AG04449 (cell line): ENCODE data around the gene SLC3A2.

ENCODE experiments used
- CTCF ChIA-PET: fragments of 350-600 bp; formaldehyde crosslinking; extraction: SDS; loops from one replicate; lab custom pipeline; 2021; ENCODE audit warnings: antibody characterized with exemption; lab: Yijun Ruan, JAX
- POLR2A ChIA-PET: fragments of 400-600, 350-600 bp; formaldehyde crosslinking; extraction: SDS; loops from one replicate; lab custom pipeline; 2020; ENCODE audit warnings: antibody characterized with exemption, inconsistent platforms; lab: Yijun Ruan, JAX
- DNase-seq: peaks from one replicate; pipeline ENCODE4 v3.0.0-alpha.2; 2010; ENCODE audit warnings: low read depth, low spot score
- H3K4me3 ChIP-seq: 2 replicates; pipeline ENCODE4 v1.5.1; 2011; ENCODE audit warnings: low read depth, mild to moderate bottlenecking, control low read depth, low read length
- CTCF ChIP-seq: IDR thresholded peaks from one replicate; pipeline ENCODE4 v1.5.1; 2011; ENCODE audit warnings: mild to moderate bottlenecking, moderate library complexity, low read length, control low read depth, inconsistent platforms; ENCODE audit not compliant: insufficient read depth; ENCODE audit errors: missing control alignments

Gene SLC3A2

GRCh38 chr11:62844154-62844553, 36.5 kb upstream of the SLC3A2 start:
- H3K4me3 ChIP-seq, result no peak overlapping the region
- no peak for DNase-seq
- CTCF ChIA-PET, result interaction anchor here (2.3 kb wide), 1 partner anchor 57 kb away, joined by 9 read pairs; the partner anchor contains the start of gene TMEM179B
- no peak for TF ChIP-seq CTCF
- POLR2A ChIA-PET, result interaction anchor here (1.9 kb wide), 1 partner anchor 12 kb away, joined by 8 read pairs; no protein-coding TSS in a partner anchor

DNA sequence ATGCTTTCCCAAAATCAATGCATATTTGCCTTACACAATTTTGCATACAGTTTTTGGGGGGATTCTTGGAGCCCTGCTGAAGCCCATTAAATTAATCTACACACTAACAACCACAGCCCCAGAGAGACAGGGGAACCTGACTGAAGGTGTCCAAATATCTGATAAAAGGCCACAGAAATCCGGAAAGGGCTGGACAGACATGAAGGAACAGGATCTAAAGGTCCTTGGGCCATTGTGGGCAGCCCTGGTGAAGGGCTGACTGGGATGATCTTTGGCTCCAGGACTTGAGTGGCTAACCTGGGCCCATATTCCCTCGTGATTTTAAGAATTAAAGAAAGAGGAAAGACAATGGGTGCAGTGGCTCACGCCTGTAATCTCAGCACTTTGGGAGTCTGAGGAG, 34.5 kb upstream of the SLC3A2 start:
- no peak for DNase-seq
- ChIA-PET POLR2A (interaction anchor here (1.1 kb wide), 1 partner anchor 10 kb away, joined by 3 read pairs; no protein-coding TSS in a partner anchor), CTCF (interaction anchor here (0.9 kb wide), 1 partner anchor 8 kb away, joined by 4 read pairs; no protein-coding TSS in a partner anchor)
- H3K4me3 ChIP-seq, result no peak overlapping the region
- TF ChIP-seq CTCF, result no peak

DNA sequence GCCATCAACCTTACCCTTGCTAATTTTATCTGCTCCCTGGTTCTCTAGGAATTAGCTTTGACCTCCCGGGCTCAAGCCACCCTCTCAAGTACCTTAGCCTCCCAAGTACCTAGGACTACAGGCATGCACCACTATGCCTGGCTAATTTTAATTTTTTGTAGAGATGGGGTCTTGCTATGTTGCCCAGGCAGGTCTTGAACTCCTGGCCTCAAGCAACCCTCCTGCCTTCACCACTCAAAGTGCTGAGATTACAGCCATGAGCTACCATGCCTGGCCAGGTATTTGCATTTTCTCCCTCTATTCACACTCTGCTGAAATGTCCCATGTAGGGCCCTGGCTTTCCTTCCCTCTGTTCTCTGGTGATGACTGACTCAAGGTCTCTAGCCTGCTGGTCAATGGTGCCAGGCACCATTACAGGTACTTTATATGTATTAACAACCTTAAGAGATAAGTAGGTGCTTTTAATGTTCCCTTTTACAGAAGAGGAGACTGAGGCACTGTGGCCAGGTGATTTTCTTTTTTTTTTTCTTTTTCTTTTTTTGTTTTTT, 32.9 kb upstream of the SLC3A2 start:
- no peak for DNase-seq
- ChIA-PET CTCF (interaction anchor here (0.8 to 1.3 kb wide), 2 partner anchors 10 to 33 kb away, joined by 3 read pairs; partner anchors contain the start of gene SLC3A2), POLR2A (interaction anchor here (0.6 kb wide), 1 partner anchor 9 kb away, joined by 3 read pairs; no protein-coding TSS in a partner anchor)
- TF ChIP-seq CTCF, result no peak
- H3K4me3 ChIP-seq, result no peak overlapping the region

DNA sequence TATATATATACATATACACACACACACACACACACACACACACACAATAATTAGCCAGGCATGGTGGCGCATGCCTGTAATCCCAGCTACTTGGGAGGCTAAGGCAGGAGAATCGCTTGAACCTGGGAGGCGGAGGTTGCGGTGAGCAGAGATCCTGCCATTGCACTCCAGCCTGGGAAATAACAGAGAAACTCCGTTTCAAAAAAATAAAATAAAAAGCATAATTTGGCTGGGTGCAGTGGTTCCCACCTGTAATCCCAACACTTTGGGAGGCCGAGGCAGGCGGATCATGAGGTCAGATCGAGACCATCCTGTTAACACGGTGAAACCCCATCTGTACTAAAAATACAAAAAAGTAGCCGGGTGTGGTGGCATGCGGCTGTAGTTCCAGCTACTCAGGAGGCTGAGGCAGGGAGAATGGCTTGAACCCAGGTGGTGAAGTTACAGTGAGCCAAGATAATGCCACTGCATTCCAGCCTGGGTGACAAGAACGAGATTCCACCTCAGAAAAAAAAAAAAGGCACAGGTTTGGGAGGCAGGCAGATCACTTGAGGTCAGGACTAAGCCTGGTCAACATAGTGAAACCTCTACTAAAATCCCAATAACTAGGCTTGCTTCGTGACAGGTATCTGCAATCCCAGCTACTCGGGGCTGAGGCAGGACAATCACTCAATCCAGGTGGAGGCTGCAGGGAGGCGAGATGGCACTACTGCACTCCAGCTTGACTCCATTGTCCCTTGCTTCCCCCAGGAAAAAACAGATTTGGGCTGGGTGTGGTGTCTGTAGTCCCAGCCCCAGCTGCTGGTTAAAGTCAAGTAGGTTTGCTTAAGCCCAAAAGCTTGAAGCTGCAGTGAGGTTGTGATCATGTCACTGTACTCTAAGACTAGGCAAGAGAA, 29.5 kb upstream of the SLC3A2 start:
- DNase-seq, result no peak
- TF ChIP-seq CTCF, result no peak
- CTCF ChIA-PET, result no interaction called here
- POLR2A ChIA-PET, result interaction anchor here (0.6 to 8.3 kb wide), 3 partner anchors 11 to 231 kb away, joined by 3 to 193 read pairs (median 3); partner anchors contain the start of gene WDR74
- no peak overlapping the region for H3K4me3 ChIP-seq

- TF ChIP-seq CTCF, result no peak
- H3K4me3 ChIP-seq, result no peak overlapping the region
- ChIA-PET POLR2A (interaction anchor here (1.1 to 8.3 kb wide), 2 partner anchors 12 to 29 kb away, joined by 3 to 193 read pairs; partner anchors contain the start of genes SLC3A2 and WDR74), CTCF (no interaction called here)
- no peak for DNase-seq
These were observed 28.7 kb upstream of the SLC3A2 start for GRCh38 chr11:62851807-62852522.
